ENCODE results near the gene CCDC180.

DNA sequence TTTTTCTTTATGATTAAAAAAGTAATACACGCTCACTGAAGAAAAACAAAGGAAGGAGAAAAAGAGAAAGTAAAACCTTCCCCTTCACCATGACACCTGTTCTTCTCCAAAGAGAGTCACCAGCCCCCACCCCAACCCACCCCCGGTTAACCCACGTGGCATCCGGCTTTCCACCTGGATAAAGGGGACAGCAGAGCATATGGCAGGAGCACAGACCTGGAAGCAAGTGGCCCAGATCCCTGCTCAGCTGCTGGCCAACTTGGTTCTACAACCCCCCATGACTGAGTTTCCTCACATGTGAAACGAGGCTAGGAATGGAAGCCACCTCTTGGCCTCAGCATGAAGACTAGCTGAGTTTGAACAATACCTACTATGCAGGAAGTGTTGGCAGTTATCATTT is 5.1 kb downstream of the CCDC180 start:
- TF ChIP-seq POLR2AphosphoS5 (IDR thresholded peaks at IDR 0.05; ENCODE audit: low read depth, low read length), result no peak
- TF ChIP-seq POLR2A (IDR thresholded peaks at IDR 0.05; ENCODE audit: low read depth, low read length), result no peak
- TF ChIP-seq TAF1 (IDR thresholded peaks at IDR 0.05; ENCODE audit: low read depth, low read length), result no peak
